CD4-positive, alpha-beta T cell treated with Interleukin-2 at 100 ng/mL for 4 hours (primary cell): Measurements from ENCODE around the gene CEP19.

Experiments
- DNase-seq: peaks from one replicate; pipeline ENCODE4 v3.0.0-alpha.2; 2020; ENCODE audit warnings: low spot score

Gene CEP19

DNA sequence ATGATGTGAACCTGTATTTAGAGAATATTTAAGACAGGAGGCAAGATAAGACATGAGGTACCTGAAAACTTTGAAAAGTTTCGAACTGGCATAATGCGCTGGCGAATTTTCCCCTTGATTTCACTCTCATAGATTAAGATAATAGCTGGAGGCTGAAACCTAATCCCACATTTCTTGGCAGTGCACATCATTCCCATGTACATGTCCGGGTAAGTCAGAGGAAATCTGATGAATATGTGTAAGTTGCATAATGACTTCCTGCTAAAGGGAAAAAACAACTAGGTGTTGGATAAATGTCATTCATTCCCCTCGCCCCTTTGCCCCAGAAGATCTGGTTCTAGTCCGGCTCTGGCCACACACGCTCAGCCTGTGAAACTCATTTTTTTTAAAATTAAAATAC, 3.6 kb downstream of the CEP19 start:
- no peak for DNase-seq

- DNase-seq: no peak
Measured at GRCh38 chr3:196707566-196707965, 4.5 kb downstream of the CEP19 start.

GRCh38 chr3:196706731-196707130, 5.3 kb downstream of the CEP19 start:
- DNase-seq: no peak

DNA sequence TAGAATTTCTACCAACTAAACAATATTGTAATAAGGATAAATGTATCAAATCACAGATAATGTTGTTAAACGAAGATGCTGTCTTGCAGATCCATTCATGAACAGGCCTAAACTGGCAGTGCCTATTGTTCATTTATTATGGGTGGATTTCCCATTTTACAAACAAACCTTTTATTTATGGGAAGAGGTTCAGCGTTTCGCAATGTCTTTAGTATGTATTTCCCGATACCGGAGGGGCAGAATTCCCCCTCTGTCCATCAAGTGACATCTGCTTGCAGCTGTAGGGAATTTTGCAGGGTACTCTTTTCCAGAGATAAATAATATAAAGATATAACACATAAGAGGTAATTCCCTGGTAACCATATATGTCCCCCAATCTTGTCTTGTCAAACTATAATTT, 5.7 kb downstream of the CEP19 start:
- no peak for DNase-seq

DNA sequence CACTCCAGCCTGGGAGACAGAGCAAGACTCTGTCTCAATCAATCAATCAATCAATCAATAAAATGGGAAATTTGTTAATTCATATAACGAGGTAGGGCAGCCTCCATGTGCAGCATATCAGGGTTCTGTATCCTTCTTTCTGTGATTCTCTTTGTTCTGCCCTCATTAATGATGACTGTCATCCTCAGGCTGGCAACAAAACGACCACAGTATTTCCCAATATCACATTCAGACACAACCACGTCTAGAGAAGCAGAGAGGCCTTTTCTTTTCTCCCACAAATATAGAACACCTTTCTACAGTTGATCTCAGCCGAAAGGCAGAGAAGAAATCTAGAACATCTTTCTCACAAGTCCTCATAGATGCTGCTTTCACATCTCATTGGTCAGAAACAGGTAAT, 11.2 kb downstream of the CEP19 start:
- DNase-seq: no peak

DNA sequence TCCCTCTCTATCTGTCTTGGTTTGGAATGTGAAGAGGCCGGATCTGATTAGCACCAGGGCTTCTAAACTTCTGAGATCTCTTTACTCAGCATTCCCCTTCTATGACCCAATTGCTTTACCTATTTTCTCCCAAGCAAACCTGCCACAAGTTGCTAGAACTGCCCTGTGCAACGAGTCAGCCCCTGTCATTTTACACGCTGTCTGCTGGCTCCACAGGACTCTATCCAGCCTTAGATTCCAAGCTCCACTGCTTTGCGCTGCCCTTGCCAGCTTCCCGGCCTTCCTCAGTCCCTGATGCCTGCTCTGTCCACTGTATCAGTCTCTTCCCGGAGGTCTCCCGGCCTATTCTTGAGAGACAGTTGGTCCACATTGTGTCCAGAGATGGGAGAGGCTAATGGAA, 12.3 kb downstream of the CEP19 start:
- DNase-seq: no peak

DNA sequence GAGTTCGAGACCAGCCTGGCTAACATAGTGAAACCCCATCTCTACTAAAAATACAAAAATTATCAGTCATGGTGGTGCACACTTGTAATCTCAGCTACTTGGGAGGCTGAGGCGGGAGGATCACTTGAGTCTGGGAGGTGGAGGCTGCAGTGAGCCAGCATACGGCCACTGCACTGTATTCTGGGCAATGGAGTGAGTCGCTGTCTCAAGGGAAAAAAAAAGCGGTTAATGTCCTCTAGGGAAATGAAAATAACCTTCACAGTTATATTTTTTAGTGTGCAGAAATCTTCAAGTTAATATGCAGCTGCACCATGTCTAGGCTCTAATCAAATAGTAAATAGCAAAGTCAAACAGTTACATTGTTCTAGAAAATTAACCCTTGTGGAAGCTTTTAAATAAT, 14.8 kb downstream of the CEP19 start:
- no peak for DNase-seq

DNA sequence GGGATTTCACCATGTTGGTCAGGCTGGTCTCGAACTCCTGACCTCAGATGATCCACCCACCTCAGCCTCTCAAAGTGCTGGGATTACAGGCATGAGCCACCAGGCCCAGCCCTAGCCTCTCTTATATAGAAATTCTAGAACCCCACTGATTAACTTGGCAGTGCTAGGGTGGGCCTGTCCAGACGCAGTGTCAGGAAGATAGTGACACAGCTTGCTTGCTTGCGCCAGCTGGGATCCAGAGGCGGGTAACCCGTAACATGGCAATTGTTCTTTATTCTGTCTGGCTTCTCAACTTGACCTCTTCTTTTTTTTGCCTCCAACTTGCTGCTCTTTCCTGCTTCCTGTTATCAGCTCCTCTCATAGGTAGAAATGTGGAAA, 16.2 kb downstream of the CEP19 start:
- DNase-seq: no peak

- DNase-seq: no peak
Measured at GRCh38 chr3:196694941-196695848, 16.9 kb downstream of the CEP19 start.

GRCh38 chr3:196694202-196694638, 17.8 kb downstream of the CEP19 start:
- peak; percentile 46 for DNase-seq

GRCh38 chr3:196691386-196691785, 20.7 kb downstream of the CEP19 start:
- DNase-seq: no peak

DNA sequence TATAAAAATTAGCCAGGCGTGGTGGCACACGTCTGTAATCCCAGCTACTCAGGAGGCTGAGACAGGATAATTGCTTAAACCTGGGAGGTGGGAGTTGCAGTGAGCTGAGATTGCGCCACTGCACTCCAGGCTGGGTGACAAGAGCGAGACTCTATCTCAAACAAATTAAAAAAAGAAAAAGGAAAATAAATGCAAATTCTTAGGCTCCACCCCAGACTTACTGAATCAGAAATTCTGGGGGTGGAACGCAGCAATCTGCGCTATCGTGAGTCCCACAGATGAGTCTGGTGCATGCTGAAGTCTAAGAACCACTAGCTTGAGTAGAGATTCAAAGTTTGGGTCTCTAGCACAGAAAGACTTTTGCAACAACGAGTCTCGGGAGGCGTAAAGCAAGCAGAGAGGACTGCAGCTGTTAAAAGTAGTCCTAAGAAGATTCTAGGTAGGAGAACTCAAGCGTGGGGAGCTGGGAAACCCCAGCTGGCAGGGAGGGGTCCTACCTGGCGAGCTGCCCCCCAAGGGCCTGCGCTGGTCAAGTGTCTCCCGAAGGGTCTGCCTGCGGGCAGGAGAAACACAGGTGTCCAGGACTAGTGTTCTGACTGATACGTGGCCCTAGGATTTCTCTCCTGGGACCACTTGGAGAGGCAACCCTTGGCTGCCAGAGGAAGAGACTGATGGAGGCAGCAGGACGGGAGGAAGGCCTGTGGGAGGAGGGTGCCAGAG, 21.9 kb downstream of the CEP19 start:
- DNase-seq: no peak

DNA sequence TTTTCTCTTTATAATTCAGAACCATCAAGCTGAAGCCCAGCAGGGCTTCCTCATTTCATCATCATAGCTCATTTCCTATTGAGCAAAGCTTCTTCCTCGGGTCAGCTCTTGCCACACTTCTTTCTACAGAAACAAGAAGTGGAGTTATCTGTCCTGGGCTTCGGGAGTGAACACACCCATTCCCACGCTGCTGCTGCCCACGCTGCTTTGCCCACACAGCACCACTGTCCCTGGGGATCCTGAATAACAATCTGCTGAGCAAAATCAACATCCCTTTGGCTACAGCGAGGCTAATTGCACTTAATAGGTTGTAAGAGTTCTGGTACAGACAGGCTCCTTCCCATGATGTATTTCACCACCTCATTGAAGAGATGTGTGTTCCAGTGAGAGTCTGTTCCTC, 23.7 kb downstream of the CEP19 start:
- DNase-seq: no peak

DNA sequence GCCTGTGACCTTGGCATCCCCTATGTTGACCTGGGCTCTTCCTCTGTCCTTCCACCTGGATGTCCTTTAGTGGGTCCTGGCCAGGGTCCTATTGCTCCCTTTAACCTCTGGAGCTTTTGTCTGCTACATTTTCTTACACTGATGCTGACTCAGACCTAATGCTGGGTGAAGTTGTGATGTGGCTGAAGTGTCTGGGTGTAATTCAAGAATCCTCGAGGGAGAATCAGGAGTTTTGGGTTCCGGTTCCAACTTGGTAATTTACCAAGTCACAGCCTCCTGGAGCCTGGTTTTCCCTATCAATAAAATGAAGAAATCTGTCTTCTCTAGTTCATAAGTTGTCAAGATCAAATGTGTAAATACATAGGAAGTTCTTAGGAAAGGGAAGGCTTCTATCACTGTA, 25.6 kb downstream of the CEP19 start:
- no peak for DNase-seq

DNA sequence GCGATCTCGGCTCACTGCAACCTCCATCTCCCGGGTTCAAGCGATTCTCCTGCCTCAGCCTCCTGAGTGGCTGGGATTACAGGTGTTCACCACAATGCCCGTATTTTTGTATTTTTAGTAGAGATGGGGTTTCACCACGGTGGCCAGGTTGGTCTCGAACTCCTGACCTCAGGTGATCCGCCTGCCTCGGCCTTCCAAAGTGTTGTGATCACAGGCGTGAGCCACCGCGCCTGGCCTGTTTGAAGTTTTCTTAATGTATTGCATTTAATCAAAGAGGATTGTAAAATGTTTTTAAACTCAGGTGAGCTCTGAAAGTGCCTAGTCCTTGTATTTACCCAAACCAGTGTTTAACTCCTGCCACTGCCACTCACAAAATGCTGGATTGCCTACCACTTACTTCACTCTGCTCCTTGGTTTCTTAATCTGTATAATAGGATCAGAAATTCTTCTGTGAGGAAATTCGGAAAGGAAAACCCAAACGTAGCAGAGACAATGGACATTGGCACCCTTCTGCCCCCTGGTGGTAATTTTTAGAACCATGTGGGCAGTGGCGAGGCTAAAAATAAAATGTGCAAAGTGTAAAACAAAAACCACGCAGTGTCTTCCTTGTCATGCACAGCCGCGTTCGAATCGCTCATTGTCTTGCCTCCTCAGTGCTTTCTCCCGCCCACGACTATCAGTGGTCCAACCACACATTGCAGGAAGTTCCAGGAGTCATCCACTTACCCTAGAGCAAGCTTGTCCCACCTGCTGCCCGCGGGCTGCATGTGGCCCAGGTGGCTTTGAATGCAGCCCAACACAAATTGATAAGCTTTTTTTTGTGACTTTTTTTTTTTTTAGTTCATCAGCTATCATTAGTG, 27.3 kb downstream of the CEP19 start:
- peak; percentile 79 for DNase-seq

GRCh38 chr3:196677931-196678330, 34.1 kb downstream of the CEP19 start:
- no peak for DNase-seq

- no peak for DNase-seq
Measured at GRCh38 chr3:196677353-196677752, 34.7 kb downstream of the CEP19 start.

- DNase-seq: no peak
Measured at GRCh38 chr3:196673632-196674031, 38.4 kb downstream of the CEP19 start.

- DNase-seq: no peak
Measured at GRCh38 chr3:196670339-196670738, 41.7 kb downstream of the CEP19 start.

- DNase-seq: no peak
Measured at GRCh38 chr3:196667056-196667825, 44.8 kb downstream of the CEP19 start.

DNA sequence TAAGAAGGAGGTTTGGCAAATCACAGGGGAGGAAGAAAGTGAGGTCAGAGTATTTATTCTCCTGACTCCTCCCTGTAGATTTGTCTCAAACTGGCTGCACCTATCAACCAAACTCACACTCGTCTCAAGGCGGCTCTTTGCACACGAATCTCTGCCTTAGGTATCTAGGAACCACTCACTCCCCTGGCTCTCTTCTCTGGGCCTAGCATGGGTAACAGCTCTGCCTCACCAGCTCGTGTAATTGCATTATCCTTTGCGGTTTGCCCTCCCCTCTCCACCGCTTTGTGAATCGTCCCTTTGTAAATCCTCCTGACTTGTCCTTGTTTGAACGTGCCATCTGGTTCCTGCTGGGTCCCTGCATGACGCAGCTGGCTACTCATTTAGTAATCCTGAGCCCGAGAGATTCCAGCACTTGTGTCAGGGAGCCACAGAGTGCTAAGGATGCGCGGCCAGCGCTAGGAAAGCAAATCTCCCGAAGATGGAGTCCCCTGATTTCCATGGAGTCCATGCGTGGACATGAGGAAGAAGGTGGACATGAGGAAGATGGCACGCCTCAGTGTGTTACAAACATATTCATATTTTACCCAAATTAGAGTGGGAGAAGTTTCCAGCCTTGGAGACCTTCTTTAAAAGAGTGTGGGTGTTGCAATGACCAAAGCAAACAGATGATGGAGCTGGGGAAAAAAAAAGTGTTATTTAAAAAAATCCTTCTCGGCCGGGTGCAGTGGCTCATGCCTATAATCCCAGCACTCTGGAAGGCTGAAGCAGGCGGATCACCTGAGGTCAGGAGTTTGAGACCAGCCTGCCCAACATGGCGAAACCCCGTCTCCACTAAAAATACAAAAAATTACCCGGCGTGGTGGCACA, 45.8 kb downstream of the CEP19 start:
- no peak for DNase-seq
